ENCODE results near the gene LGI4. TPM values are rescaled to one million over a fixed set of nuclear protein-coding genes. Genes with fewer than 3 reads are reported as not detected.

The LGI4 gene
- total and polyA plus RNA-seq, 11 donors = 2.2 to 15.1 (median 6.0) TPM

GRCh38 chr19:35159606-35160005, 24.7 kb upstream of the LGI4 start:
- Histone ChIP-seq H3K27ac (no peak overlapping the region), H3K9me3 (peaks cover 0 to 24% (median 5%) of the 10 kb centered on the region in 12 donors), H3K4me1 (peaks cover 0 to 15% (median 8%) of the 10 kb centered on the region in 12 donors), H3K4me3 (no peak overlapping the region), H3K27me3 (peaks cover 0 to 15% (median 0%) of the 10 kb centered on the region in 9 donors), H3K36me3 (peaks cover 0 to 78% (median 55%) of the 10 kb centered on the region in 9 donors)
- no peak for ATAC-seq
- DNase-seq = no peak
- no peak for TF ChIP-seq POLR2A (IDR thresholded peaks at IDR 0.05)
- TF ChIP-seq, protein P1, sequence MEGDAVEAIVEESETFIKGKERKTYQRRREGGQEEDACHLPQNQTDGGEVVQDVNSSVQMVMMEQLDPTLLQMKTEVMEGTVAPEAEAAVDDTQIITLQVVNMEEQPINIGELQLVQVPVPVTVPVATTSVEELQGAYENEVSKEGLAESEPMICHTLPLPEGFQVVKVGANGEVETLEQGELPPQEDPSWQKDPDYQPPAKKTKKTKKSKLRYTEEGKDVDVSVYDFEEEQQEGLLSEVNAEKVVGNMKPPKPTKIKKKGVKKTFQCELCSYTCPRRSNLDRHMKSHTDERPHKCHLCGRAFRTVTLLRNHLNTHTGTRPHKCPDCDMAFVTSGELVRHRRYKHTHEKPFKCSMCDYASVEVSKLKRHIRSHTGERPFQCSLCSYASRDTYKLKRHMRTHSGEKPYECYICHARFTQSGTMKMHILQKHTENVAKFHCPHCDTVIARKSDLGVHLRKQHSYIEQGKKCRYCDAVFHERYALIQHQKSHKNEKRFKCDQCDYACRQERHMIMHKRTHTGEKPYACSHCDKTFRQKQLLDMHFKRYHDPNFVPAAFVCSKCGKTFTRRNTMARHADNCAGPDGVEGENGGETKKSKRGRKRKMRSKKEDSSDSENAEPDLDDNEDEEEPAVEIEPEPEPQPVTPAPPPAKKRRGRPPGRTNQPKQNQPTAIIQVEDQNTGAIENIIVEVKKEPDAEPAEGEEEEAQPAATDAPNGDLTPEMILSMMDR (IDR thresholded peaks at IDR 0.05) = no peak
- intact Hi-C loops (cut with DNase I) = loop anchor here in 2 of 10 donors (5.0 to 10.0 kb wide), 2 partner anchors 85 to 108 kb away; partner anchors contain the start of genes LSR (in 1 of the 2) and USF2 (in 1 of the 2)
- 86 to 95% (median 90%) methylated on average over 8 of the region's 8 CpGs for WGBS, 4 donors

DNA sequence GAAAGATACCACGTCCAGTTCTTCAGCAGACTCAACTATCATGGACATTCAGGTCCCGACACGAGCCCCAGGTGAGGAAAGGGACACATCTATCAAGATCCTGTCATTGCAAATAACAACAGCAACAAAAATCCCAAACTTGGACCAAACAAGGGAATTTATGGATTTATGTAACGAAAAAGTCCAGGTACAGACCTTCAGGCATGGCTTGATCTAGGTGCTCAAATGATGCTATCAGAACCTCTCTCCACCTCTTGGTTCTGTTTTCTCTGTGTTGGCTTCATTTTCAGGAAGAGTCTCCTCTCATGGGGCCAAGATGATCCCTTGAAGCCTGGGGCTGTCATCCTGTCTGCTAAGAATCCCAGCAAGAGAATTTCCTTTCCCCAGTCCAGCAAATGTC, 22.6 kb upstream of the LGI4 start:
- Histone ChIP-seq H3K27me3 (peaks cover 0 to 30% (median 4%) of the 10 kb centered on the region in 9 donors), H3K36me3 (peaks cover 0 to 56% (median 41%) of the 10 kb centered on the region in 9 donors), H3K4me3 (no peak overlapping the region), H3K4me1 (peaks cover 0 to 29% (median 18%) of the 10 kb centered on the region in 12 donors), H3K9me3 (peaks cover 0 to 11% (median 3%) of the 10 kb centered on the region in 12 donors), H3K27ac (no peak overlapping the region)
- DNase-seq (no peak), ATAC-seq (no peak)
- WGBS, 4 donors = 86 to 96% (median 93%) methylated on average over 4 of the region's 4 CpGs
- intact Hi-C loops (cut with DNase I) = loop anchor here in 2 of 10 donors (5.0 to 10.0 kb wide), 2 partner anchors 87 to 110 kb away; partner anchors contain the start of genes LSR (in 1 of the 2) and USF2 (in 1 of the 2)
- TF ChIP-seq, protein P1 (IDR thresholded peaks at IDR 0.05) = no peak
- TF ChIP-seq POLR2A (IDR thresholded peaks at IDR 0.05) = no peak

GRCh38 chr19:35156673-35157014, 21.8 kb upstream of the LGI4 start:
- Histone ChIP-seq H3K36me3 (peaks cover 0 to 48% (median 34%) of the 10 kb centered on the region in 9 donors), H3K4me1 (peaks cover 0 to 34% (median 18%) of the 10 kb centered on the region in 12 donors), H3K27me3 (peaks cover 0 to 30% (median 4%) of the 10 kb centered on the region in 9 donors), H3K27ac (no peak overlapping the region), H3K4me3 (peak overlapping the region in 1 of 12 donors; percentile 82), H3K9me3 (peaks cover 0 to 3% (median 0%) of the 10 kb centered on the region in 12 donors)
- ATAC-seq (no peak), DNase-seq (no peak)
- 80 to 87% (median 83%) methylated on average over 7 of the region's 7 CpGs for WGBS, 4 donors
- no peak for TF ChIP-seq POLR2A (IDR thresholded peaks at IDR 0.05)
- TF ChIP-seq, protein P1 (IDR thresholded peaks at IDR 0.05) = no peak
- intact Hi-C loops (cut with DNase I) = loop anchor here in 2 of 10 donors (5.0 to 10.0 kb wide), 2 partner anchors 88 to 111 kb away; partner anchors contain the start of genes LSR (in 1 of the 2) and USF2 (in 1 of the 2)

DNA sequence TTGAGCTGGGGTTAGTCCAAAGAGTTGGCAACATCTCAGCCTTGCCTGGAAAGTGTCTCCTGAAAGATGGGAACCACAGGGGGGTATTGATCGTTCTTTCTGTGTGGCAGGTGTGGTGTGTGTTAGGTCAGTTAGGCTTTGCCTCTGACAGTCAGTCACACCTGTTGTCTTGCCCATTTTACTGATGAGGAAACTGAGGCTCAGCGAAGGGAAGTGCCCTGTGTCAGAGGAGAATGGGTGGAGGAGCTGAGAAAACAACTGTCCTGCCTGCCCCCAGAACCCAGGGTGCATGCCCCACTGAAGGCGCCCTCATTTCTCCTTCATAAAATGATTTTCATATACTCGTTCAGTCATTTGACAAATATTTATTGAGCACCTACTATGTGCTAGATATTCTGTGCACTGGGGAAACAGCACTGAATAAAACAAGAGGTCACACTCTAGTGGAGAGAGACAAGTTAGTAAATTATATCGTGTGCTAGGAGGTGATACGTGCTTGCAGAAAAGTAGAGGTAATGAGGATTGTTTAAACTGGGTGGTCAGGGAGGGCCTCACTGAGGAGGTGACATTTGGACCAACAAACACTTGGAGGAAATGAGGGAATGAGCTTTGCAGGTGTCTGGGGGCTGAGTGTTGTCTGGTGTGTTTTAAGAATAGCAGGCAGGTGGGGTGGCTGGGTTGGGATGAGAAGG, 21.3 kb upstream of the LGI4 start:
- Histone ChIP-seq H3K27ac (peak overlapping the region in 2 of 12 donors; percentile 88 to 91), H3K36me3 (peaks cover 0 to 43% (median 30%) of the 10 kb centered on the region in 9 donors), H3K4me1 (peaks cover 0 to 34% (median 18%) of the 10 kb centered on the region in 12 donors), H3K4me3 (peak overlapping the region in 10 of 12 donors; percentile 63 to 97 (median 76)), H3K9me3 (no peaks in the 10 kb centered on the region), H3K27me3 (peaks cover 0 to 30% (median 4%) of the 10 kb centered on the region in 9 donors)
- 86 to 93% (median 92%) methylated on average over 6 of the region's 6 CpGs for WGBS, 4 donors
- no peak for TF ChIP-seq POLR2A (IDR thresholded peaks at IDR 0.05)
- TF ChIP-seq, protein P1 (IDR thresholded peaks at IDR 0.05) = no peak
- ATAC-seq (no peak), DNase-seq (no peak)
- intact Hi-C loops (cut with DNase I) = loop anchor here in 2 of 10 donors (5.0 to 10.0 kb wide), 2 partner anchors 89 to 111 kb away; partner anchors contain the start of genes LSR (in 1 of the 2) and USF2 (in 1 of the 2)
